BJ (cell line): ENCODE results near the gene CARD10. TPM values are rescaled to one million over a fixed set of nuclear protein-coding genes. Genes with fewer than 3 reads are reported as not detected.
"Not testable (repeated sequence)": the region's sequence is repeated elsewhere in the genome, so short reads cannot be mapped to it uniquely, and the experiment has no call there.

Source experiments
- CTCF ChIA-PET: fragments of 350-600 bp; formaldehyde crosslinking; extraction: SDS; loops from one replicate; lab custom pipeline; 2021; ENCODE audit warnings: antibody characterized with exemption, inconsistent platforms; lab: Yijun Ruan, JAX
- POLR2A ChIA-PET: fragments of 300-600 bp; sonication (Branson Sonifier 250); formaldehyde crosslinking; extraction: SDS; loops from one replicate; lab custom pipeline; 2021; ENCODE audit warnings: antibody characterized with exemption; lab: Charles Lee
- DNase-seq: peaks from one replicate; pipeline ENCODE4 v3.0.0-alpha.2; 2011; ENCODE audit warnings: low read depth
- H3K27me3 ChIP-seq: 2 replicates; pipeline ENCODE4 v1.6.0; 2011; ENCODE audit warnings: low read length; ENCODE audit not compliant: control insufficient read depth, insufficient read depth
- H3K36me3 ChIP-seq: 2 replicates; pipeline ENCODE4 v1.5.1; 2011; ENCODE audit warnings: low read length; ENCODE audit not compliant: control insufficient read depth, insufficient read depth
- H3K4me3 ChIP-seq: 2 replicates; pipeline ENCODE4 v1.5.1; 2011; ENCODE audit warnings: low read depth, mild to moderate bottlenecking, control low read depth, low read length
- polyA plus RNA-seq: library from polyadenylated mRNA; depleted of rRNA; stranded (reverse); fragments of >200 nt; gene quantifications from 2 replicates; pipeline ENCODE4 v1.2.3, GENCODE V29; 2011
- TF ChIP-seq, protein P1 (sequence below): IDR thresholded peaks from 2 replicates; pipeline ENCODE4 v1.5.1; 2011; ENCODE audit warnings: low read depth, mild to moderate bottlenecking, control low read depth, inconsistent platforms, low read length, moderate library complexity; ENCODE audit not compliant: insufficient read depth

The CARD10 gene
- polyA plus RNA-seq, 1 experiment: 4.5 TPM

DNA sequence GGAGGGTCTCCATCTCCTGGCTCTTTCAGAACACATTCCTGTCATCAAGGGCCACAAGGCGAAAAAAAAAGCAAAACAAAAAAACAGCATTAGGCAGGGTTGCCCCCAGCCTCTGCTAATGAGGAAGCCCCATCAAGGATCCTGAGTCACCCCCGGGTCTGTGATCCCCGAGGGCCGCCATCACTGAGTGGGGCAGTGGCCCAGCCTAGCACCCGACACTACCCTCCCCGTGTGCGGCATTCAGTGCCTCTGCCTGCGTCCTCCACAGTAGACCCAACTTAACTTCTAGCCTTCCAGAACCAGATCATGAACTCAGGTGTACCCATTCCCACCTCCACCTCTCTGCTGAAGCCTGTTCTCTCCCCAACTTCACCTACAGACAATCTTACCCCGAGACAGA, 34.5 kb upstream of the CARD10 start:
- H3K36me3 ChIP-seq: no peaks in the 10 kb centered on the region
- TF ChIP-seq, protein P1, sequence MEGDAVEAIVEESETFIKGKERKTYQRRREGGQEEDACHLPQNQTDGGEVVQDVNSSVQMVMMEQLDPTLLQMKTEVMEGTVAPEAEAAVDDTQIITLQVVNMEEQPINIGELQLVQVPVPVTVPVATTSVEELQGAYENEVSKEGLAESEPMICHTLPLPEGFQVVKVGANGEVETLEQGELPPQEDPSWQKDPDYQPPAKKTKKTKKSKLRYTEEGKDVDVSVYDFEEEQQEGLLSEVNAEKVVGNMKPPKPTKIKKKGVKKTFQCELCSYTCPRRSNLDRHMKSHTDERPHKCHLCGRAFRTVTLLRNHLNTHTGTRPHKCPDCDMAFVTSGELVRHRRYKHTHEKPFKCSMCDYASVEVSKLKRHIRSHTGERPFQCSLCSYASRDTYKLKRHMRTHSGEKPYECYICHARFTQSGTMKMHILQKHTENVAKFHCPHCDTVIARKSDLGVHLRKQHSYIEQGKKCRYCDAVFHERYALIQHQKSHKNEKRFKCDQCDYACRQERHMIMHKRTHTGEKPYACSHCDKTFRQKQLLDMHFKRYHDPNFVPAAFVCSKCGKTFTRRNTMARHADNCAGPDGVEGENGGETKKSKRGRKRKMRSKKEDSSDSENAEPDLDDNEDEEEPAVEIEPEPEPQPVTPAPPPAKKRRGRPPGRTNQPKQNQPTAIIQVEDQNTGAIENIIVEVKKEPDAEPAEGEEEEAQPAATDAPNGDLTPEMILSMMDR: no peak
- POLR2A ChIA-PET: no interaction called here
- H3K4me3 ChIP-seq: no peak overlapping the region
- DNase-seq: no peak
- H3K27me3 ChIP-seq: no peaks in the 10 kb centered on the region
- CTCF ChIA-PET: interaction anchor here (16.8 kb wide), 1 partner anchor 13 kb away, joined by 551 read pairs; the partner anchor contains the start of gene CDC42EP1

DNA sequence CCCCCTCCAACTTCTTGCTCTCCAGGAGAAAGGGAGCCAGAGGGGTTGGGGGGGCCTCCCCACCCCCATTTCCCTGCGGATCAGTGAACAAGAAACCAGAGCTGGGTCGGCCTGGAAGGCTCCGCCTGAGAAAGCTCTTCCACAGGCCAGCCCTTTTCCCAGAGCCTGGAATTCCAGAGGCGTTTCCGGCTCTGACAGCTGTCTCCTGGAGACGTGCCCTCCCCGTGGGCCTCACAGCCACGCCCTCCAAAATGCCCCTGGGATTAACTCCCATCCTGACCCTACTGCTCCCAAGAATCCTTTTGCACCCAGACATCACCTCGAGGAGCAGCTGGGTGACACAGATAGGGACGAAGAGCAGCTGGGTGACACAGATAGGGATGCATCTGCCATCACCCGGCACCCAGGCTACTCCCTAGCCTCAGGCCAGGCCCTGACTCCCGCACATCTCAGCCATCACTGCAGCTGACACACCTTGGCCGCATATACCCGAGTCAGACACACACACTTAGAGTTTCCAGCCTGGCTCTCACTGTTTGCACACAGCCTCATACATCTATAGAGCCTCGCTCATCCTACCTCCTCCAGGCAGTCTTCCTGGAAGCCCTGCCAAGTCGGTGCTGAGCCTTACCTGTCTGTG, 33.4 kb upstream of the CARD10 start:
- CTCF ChIA-PET: interaction anchor here (1.2 to 16.8 kb wide), 2 partner anchors 14 to 40 kb away, joined by 8 to 551 read pairs; partner anchors contain the start of gene CDC42EP1
- H3K4me3 ChIP-seq: no peak overlapping the region
- TF ChIP-seq, protein P1: no peak
- H3K36me3 ChIP-seq: no peaks in the 10 kb centered on the region
- POLR2A ChIA-PET: no interaction called here
- H3K27me3 ChIP-seq: no peaks in the 10 kb centered on the region
- no peak for DNase-seq

DNA sequence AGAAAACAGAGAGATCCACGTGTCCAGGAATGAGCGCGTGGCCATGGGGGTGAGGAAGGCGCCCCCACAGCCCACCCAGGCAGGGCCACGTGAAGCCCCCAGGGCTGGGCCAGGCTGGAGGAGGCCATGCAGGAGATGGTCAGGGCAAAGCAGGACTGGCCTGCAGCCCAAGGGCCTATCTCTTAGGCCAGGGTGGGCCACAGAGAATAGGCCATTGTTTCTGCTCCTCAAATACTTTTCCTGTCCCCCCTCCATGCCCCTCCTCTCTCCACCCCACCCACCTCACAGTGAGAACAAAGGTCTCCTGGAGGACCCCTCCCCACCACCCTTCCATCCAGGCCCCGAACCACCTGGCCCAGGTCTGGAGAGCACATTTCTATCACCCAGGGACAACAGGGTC, 32.8 kb upstream of the CARD10 start:
- H3K36me3 ChIP-seq: no peaks in the 10 kb centered on the region
- ChIA-PET CTCF (interaction anchor here (1.2 to 16.8 kb wide), 3 partner anchors 13 to 40 kb away, joined by 4 to 551 read pairs (median 8); partner anchors contain the start of gene CDC42EP1), POLR2A (interaction anchor here (0.9 kb wide), 1 partner anchor 8 kb away, joined by 7 read pairs; the partner anchor contains the start of gene CDC42EP1)
- TF ChIP-seq, protein P1: no peak
- no peak for DNase-seq
- H3K4me3 ChIP-seq: no peak overlapping the region
- no peaks in the 10 kb centered on the region for H3K27me3 ChIP-seq

DNA sequence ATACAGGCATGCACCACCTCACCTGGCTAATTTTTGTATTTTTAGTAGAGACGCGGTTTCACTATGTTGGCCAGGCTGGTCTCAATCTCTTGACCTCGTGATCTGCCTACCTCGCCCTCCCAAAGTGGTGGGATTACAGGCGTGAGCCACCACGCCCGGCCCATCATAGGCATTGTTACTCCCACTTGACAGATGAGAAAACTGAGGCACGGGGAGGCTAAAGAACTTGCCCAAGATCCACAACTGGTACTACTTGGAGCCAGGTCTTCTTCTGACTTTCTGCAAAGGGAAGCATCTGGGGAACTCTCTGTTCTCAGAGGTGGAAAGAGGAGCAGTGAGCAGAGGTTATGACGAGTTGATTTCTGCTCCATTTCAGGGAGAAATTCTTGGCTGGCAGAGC, 31.7 kb upstream of the CARD10 start:
- POLR2A ChIA-PET: interaction anchor here (0.9 kb wide), 1 partner anchor 9 kb away, joined by 7 read pairs; the partner anchor contains the start of gene CDC42EP1
- not testable (repeated sequence) for H3K36me3 ChIP-seq, H3K4me3 ChIP-seq, H3K27me3 ChIP-seq, DNase-seq
- CTCF ChIA-PET: interaction anchor here (1.2 to 16.8 kb wide), 3 partner anchors 12 to 41 kb away, joined by 4 to 551 read pairs (median 15); partner anchors contain the start of gene CDC42EP1

DNA sequence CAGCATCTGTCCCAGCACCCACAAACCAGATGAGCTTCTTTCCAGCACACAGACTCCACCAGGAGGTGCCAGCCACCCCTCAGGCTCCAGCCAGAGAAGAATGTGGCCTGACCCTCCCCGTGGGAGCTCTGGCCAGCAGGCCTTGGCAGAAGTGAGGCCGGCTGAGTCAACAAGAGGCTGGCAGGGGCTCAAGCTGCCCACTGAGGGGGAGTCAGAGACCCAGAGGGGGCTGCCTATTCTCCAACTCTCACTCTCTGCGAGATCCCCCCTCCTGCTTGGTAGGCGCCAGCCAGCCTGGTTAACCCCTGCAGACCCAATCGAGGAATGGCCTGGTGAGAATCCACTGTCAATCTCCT, 30.5 kb upstream of the CARD10 start:
- H3K27me3 ChIP-seq: no peaks in the 10 kb centered on the region
- ChIA-PET CTCF (interaction anchor here (0.6 to 16.8 kb wide), 6 partner anchors 9 to 421 kb away, joined by 3 to 551 read pairs (median 5); partner anchors contain the start of gene CDC42EP1), POLR2A (interaction anchor here (1.2 kb wide), 1 partner anchor 10 kb away, joined by 9 read pairs; the partner anchor contains the start of gene CDC42EP1)
- no peak overlapping the region for H3K4me3 ChIP-seq
- no peaks in the 10 kb centered on the region for H3K36me3 ChIP-seq
- TF ChIP-seq, protein P1: peak; percentile 56
- DNase-seq: no peak
